GM18873 (cell line): ENCODE data around the gene KIF5A.
A peak's percentile ranks its signal among the peaks of the same experiment; 100 is the strongest.

Source experiments
- ATAC-seq: cut with Tn5 transposase; IDR thresholded peaks from one replicate; pipeline ENCODE4 v1.9.1; 2021; ENCODE audit warnings: mild to moderate bottlenecking, moderate library complexity, moderate number of reproducible peaks; ENCODE audit not compliant: unreplicated experiment, low FRiP score

The KIF5A gene

DNA sequence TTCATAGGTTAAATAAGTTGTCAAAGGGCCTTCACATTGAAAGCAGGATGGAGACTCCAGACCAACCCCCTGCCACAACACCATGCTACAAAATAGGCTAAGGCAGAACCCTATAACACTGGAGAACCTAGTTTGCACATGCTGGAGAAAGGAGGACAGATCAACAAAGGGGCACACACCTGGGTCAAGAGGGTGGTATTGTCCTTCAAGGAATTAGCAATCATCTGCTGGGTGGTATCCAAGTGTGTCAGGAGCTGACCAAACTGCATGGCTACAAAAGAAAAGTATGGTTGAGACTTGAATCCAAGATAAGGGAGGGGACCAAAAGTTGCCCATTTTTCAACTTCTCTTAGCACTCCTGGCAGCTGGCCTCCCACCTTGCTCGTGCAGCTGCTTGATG lies 18.0 kb upstream of the KIF5A start:
- ATAC-seq, result no peak

DNA sequence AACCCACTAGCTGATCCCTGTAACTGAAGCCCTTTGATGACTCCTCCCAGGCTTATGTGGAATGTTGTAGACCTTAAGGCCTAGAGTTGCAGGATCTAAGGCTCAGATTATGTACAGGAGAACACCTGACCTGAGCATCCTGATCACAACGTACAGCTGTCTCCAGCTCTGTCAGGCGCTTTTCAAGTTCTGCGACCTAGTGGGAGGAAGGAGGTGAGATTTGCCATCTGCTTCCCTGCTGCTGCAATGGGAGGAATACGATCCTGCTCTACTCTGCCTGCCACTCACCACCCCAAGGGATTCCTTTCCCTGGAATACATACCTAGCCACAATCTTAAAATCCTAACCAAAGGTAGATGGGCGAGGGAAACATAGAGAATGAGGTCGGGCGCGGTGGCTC lies 16.7 kb upstream of the KIF5A start:
- ATAC-seq, result no peak

DNA sequence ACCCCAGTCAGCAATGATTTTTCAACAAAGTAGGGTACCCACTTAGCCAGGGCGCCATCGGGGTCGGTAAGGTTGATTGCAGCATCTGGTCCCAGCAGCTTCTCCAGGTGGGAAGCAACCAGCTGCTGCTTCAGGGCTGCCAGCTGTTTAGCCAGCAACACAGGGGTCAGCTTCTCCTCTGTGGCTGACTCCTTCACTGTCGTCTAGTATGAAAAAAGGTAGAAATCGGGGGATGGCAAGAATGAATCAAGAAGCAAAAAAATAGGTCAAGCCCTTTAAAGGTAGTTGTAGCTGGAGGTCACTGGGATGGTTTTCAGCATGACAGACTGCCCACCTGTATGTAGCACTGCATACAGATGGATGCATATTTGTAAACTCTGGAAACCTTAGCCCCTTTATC lies 15.6 kb upstream of the KIF5A start:
- ATAC-seq, result no peak

DNA sequence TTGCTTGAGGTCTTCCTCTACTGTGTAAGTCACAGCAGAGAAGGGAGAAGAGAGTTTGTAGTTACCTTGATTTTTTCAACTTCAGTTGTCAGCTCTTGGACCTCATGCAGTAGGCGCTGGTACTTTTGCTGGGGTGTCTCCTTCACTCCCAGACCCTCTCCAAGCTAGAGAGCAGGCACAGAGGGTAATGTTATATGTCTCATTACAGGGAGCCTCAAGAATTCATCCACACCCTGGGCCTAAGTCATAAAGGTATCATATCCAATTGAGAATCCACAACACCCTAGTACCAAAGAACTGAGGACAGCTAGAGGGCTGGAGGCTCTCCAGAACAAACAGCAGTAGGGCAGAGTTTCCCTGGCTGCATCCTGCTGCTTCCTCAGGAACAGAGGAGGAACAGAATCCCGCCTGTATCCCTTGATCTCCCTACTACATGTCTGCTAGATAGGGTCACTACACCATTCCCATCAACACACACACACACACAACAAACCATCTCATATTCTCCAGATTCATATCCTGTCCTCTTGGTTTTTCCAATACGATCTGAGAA lies 14.8 kb upstream of the KIF5A start:
- no peak for ATAC-seq

DNA sequence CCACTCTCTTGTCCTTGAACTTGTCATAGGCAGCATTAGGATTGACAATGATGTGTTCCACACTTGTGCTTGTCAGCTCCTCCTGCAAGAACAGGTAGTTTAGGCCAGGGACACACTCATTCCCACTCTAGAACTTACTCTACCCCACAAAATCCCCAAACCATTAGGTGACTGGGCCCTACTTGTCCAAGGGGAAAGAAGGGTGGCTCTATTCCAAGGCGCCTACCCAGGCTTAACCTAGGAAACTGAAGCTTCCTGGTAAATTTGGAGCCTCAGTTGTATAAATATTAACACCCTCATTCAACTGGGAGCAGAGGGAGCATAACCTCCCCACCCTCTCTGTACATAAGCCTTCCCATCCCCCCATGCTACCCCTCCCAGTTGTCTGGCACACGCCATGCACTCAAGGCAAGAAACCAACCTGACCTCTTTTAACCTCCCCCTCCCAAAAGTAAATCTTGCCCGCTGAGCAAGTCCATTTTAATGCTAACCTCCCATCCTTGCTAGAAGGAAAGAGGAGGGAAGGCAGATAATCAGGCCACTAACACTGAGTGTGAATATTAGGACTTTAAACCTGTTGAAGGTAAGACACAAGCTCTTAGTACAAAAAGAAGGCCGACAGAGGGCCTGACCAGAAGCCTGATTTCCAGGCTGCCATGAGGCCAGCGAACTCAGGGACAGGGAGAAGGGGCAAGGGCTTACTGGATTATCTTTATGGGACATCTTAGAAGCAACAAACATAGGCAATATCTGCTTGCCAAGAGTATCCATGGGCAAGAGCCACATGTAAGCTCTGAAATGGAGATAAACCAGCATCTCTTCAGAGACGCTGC lies 13.9 kb upstream of the KIF5A start:
- ATAC-seq, result no peak

DNA sequence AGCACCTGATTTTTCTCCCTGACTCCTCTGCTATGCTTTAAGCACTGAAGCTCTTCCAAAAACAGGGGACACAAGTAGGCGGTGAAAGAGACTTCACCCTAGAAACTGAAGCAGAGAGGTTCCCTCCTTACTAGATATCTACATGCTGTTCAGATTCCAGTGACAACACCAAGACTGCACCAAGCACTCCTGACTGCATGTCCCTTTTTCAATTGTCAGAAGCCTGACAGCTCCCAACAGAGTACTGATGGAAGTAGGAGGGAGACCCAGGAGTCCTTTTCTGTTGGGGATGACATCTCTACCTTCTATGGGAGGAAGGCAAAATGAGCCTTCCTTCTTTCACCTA lies 13.3 kb upstream of the KIF5A start:
- ATAC-seq, result no peak

DNA sequence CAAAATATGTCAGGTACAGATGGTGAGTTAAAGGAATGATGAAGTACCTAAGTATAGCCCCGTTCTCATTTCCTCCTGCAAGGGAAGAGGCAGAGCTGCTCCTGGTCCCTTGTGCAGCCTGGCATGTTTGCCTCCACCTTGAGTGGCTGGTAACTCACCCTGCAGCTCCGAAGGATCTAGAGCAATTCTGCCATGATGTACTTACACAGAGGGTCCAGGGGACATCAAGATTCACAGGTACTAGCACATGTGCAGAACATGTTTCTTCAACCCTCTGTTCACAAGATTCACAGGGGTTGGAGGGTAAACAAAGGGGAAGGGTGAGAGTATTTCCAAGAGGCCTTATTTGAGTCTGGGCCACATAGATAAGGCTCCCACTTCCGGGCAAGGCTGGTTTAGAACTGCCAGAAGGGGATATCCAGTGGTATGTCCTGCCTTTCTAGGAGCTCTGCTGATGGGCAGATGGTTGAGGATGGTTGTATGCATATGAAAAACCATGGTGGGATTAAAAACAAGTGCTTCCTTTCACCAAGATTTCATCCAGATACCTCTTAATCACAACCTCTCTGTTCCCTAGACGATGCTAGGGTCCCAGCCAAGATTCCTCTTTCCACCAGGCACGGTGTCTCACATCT lies 10.6 kb upstream of the KIF5A start:
- ATAC-seq, result no peak

DNA sequence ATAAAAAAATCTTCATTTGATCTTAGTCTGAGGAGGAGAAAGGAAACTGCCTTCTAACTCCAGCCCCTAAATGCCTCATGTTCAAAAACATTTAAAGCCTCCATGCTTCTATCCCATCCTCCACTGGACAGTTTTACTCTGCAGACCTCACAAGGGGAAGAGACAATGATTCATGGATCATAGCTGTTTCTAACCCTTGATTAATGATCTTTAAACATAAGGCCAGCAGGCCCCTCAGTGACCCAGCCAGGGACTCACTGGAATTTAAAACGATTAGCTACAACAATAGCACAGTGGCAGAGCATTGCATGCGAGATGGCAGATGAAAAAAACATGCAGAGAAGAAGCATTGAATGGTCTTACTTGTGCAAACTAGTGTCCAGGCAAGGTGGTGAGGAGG lies 8.8 kb upstream of the KIF5A start:
- ATAC-seq, result no peak

DNA sequence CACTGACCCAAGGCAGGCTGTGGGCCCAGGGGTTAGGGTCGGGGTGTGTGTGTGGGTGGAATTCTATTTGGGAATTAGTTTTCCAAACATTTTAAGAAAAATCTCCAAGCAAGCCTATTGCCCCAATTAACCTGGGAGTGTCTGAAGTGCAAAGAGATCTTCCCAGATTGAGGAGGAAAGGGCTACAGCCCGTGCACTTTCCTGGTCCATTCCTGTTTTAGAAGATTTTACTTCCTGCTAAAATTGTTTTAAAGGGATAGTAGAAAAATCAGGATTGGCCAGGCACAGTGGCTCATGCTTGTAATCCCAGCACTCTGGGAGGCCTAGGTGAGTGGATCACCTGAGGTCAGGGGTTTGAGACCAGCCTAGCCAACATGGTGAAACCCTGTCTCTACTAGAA lies 8.1 kb upstream of the KIF5A start:
- no peak for ATAC-seq

DNA sequence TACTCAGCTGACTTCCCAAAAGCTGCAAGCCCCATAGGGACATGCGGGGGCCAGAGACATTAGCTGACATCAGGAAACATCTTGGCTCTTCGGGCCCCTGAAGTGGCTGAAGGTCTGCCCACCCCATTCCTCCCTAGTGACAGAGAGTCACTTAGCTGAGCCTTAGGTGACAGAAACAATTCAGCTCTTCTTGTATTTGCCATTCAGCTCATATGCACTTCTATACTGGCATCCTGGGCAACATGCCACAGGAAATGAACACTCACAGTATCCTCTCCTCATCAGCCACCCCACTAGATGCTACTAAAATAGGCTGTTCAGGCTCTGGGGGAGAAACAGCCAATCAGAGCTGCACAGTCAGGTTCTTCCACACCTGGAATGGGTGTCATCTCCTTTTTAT lies 6.3 kb upstream of the KIF5A start:
- no peak for ATAC-seq

DNA sequence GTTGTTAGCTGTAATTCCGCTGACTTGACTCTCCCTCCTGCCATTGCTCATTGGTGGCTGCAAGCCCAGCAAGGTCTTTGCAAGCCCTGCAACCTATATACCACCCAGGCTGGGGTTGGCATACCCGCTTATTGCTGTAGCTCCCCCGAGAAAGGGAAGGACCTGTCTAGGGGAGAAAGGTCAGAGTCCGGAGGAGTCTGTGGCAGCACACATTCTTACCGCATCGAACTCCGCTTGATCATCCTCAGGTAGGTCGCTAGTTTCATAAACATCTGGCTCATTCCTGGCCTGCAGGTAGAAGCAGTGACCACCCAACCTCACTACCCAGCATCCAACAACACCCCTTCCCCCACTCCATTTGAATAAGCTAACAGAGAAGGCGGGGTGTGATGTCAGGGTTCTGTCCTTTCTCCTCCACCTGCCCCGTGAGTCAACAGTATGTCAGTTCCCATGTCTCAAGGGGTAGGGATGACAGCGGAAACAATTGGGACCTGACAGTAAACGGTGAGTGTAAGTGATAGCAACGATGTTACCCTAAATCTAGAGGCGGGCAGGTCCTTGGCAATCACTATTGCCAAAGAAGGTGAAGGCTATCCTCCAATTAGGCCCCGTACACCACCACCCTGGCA lies 3.9 kb upstream of the KIF5A start:
- ATAC-seq, result no peak

DNA sequence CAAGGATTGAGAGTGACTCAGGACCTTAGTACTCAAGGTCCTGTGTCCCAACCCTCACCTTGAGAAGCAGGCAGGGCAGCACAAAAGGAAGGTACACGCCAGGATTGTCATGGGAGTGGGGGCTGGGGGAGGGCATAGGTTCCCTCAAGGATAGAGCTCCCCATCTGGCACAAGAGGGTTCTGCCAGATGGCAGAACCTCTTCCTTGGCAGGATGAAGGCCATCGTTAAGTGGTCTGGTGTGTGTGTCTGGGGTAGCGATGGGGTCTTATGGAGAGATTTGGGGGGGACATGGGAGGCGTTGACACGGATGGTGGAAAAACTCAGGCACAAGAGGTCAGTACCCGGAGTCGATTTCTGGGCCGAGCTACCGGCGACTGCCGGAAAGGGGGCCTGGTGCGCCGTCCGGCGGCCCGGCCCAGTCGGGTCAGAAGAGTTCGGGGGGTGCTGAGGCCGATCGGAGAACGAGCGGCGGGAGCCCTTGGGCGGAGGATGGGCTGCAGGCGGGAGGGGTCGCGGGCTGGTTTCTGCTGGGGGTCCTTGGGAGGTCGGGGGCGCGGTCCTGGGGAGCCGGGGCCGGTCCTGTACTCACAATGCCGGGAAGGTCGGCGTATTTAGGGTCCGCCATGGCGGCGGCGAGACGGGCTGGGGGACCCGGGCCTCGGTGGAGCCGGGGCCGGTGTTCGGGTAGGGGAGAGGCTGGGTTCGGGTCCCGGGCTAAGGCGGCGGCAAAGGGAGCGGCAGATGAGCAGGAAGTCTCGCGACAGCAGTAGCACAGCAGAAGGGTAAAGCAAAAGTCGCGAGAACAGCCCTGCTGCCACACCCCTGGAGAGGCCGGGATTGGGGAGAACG lies 3.2 kb upstream of the KIF5A start, which contains the start of gene DCTN2:
Gene DCTN2 (minus strand): TSS at position 755 of the 850 bp plus-strand sequence. CDS start 129 bp downstream, at position 626.
- peak; percentile 99 for ATAC-seq

DNA sequence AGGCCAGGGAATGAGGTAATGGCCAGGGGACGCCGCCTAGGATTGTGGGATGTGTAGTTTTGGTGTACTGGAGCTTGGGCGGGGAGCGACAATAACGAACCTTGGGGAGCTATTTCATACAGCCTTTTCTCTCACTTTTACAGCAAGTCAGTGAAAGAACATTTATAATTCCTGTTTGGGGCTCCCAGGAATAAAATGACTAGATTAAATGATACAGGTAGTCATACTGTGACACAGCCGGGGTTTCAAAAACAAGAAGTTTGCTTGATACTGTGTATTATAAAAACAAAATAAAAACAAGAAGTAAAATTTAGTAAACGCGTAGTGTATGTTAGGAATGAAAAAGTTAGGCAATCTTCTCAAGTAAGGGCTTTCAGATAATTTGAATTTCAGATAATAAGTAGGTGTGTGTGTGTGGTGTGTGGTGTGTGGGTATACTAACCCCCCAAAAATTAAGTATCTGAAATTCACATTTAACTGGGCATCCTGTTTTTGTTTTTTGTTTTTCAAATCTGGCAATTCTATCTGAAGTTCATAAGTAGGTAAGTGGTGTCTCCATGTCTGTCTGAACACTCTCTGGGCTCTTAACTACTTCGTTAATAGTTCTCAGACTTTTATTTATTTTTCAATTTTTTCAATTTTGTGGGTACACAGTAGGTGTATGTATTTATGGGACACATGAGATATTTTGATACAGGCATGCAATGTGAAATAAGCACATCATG lies 2.4 kb upstream of the KIF5A start:
- no peak for ATAC-seq

DNA sequence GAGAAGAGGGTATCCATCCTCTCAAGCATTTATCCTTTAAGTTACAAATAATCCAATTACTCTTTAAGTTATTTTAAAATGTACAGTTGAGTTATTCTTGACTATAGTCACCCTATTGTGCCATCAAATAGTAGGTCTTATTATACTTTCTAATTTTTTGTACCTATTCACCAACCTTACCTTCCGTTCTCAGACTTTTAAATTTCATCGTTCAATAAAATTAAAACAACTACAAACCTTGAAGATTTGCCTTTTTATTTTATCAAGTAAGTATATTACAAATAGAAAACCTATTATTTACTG lies 1.9 kb upstream of the KIF5A start:
- no peak for ATAC-seq

DNA sequence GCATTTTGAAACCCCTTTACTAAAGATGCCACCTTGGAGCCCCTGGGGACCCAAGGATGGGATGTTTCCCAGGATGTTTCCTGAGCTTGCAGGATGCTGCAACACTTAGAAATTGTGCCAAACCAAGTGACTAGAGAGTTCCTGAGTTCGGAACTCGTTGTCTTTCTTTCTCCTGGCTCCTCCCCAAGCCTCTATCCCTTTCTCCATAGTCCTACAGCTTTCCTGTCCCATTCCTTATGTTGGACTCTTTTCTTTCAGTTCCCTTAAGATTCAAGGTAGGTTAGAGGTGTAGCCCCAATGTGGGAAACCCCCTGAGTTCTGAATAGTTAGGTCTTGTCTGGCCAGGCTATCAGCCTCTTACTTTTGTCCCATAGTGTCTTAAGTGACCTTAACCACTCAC lies 1.4 kb upstream of the KIF5A start:
- no peak for ATAC-seq

DNA sequence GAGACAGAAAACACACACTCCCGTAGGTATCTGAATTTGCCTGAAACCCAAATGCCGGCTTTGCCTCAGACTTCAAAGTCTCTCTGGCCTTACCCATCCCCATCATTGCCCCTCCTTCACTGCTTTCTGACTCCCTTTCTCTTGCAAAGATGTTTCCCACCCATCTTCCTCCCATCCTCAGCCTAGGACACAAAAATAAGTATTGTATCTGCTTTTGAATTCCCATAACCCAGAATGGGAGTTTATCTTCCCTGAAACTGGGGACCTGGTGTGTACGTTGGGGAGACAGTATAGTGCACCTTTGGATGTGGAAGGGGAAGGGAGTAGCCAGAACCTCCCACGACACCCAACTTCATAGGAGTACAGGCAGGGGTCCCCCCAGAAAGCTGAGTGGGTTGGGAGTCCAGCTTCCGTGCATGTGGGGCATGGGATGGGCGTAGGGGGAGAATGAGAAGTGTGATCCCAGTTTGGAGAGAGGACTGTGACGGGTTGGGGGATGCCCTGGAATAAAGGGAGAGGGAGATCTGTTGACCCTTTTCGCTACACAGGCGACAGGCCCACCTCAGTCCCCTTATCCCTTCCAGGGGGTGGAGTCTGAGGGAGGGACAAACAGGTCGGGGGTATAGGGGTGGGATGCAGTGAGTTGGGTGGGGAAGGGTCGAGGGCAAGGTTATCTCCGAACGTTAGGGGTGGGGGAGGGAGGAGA lies 488 bp upstream of the KIF5A start:
- no peak for ATAC-seq

DNA sequence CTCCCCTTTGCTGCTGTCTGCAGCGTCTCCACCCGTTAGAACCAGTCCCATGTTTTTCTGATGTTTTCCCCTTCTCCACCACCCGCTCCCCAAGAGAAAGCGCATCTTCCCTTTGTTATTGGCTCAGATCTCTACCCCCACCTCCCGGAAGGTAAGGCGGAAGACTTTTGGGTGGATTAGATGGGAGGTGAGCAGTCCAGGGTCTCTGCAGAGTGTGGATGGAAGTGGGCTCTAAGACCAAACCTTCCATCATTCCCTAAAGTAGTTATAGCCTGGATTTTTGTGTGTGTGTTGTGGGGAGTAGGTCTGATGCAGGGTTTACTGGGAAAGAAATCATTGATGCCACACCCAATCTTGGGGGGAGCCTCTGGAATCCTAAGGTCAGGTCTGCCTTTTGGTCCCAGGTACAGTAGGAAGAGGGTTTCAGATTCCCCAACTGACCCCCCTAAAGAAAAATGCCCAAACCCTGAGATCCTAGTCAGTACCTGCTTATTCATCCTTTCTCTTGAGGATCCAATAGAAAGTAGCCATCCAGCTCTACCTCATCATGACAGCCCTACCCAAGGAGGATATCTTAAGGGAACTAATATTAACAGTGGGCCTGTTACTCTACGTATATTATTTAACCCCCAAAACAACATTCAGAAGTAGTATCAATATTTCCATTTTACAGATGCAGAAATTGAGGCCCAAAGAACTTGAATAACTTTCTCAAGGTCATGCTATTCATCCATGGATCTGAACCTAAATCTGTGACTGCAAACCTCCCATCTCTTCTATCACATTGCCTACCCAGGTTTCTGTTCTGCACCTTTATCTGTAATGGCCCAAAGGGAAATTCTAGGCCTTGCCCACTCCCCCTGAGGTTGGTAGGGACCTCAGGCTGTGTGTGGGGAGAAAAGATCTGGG lies 1.1 kb downstream of the KIF5A start:
- ATAC-seq, result no peak

DNA sequence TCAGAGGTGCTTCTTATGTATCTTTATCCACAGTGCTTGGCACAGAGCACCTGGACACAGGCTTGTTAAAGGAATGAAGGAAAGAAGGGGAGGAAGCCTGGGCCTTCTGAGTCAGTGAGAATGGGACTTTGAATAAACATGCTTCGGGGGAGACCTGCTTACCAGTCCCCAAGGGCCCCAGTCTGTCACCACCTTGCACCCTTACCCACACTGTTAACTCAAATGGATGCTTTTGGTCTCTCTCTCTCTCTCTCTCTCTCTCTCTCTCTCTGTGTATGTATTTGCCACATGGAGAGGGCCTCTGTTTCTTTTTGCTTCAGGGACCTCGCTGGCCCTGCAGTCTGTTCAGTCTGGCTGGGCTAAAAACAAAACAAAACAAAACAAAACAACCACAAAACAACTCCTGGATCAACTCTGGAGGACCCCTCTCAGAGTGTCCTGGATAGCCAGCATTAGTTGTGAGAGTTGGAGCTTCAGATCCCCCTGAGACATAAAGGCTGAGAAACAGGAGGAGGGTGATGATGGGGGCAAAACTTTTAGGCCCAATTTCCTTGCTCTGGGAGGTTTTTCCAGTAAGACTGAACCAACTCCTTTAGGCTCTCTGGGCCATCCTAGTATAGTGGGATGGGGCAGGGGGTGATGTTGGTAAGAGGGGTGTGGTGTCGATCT lies 1.9 kb downstream of the KIF5A start:
- no peak for ATAC-seq
